ENCODE data around the gene RIC8A.

DNA sequence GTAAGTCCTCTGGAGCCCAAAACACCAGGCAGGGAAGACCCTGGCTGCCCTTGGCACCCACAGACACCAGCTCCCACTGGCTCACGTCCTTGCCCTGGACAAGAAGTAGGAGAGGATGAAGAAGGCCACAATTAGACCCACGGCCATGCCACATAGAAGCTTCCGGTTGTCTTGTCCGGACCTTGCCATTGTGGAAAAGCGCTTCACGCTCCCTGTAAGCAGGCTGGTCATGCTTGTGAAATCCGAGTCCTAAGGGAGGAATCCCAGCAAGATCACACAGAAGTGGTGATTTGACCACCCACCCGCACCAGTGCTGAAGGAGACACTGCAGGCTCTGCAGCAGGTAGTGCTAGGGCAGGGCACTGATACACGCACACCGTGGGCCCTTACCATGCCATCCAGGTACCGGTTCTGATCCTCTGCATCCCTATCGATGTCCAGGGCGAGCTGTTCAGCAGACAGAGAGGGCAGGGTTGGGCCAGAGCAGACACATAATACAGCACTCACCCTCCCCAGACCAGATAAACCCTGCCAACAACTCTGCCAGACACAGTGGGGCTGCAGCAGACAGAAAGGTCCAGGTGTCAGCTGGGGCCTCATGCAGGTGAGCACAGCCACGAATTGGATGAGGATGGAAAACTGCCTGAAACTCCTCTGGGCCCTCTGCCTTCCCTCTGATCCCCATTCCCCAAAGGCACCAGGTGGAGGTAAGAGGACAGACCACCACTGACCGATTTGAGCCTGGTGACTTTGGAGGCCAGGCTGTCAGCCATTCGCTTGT, 2.1 kb upstream of the RIC8A start:
- TF ChIP-seq, protein P1, sequence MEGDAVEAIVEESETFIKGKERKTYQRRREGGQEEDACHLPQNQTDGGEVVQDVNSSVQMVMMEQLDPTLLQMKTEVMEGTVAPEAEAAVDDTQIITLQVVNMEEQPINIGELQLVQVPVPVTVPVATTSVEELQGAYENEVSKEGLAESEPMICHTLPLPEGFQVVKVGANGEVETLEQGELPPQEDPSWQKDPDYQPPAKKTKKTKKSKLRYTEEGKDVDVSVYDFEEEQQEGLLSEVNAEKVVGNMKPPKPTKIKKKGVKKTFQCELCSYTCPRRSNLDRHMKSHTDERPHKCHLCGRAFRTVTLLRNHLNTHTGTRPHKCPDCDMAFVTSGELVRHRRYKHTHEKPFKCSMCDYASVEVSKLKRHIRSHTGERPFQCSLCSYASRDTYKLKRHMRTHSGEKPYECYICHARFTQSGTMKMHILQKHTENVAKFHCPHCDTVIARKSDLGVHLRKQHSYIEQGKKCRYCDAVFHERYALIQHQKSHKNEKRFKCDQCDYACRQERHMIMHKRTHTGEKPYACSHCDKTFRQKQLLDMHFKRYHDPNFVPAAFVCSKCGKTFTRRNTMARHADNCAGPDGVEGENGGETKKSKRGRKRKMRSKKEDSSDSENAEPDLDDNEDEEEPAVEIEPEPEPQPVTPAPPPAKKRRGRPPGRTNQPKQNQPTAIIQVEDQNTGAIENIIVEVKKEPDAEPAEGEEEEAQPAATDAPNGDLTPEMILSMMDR (IDR thresholded peaks at IDR 0.05; ENCODE audit: insufficient read depth, low read depth, low read length) = no peak
- TF ChIP-seq EZH2 (IDR thresholded peaks at IDR 0.05; ENCODE audit: insufficient read depth, low read length) = no peak
